CD4-positive, alpha-beta T cell (primary cell): ENCODE data around the gene MMD2. TPM values are rescaled to one million over a fixed set of nuclear protein-coding genes. Genes with fewer than 3 reads are reported as not detected.
A peak's percentile ranks its signal among the peaks of the same experiment; 100 is the strongest.

Experiments used
- ATAC-seq: fragments of 200-7000 bp; cut with Tn5 transposase; one replicate; pipeline ENCODE4 v1.10.0; 2022; ENCODE audit warnings: mild to moderate bottlenecking; ENCODE audit not compliant: poor library complexity
- CTCF ChIA-PET: fragments of 350-600 bp; sonication (Branson Sonifier 250); formaldehyde crosslinking; loops from one replicate; lab custom pipeline; 2021; ENCODE audit warnings: antibody characterized with exemption, inconsistent platforms; lab: Charles Lee
- POLR2A ChIA-PET: fragments of 350-600 bp; sonication (Branson Sonifier 250); formaldehyde crosslinking; loops from one replicate; lab custom pipeline; 2021; ENCODE audit warnings: antibody characterized with exemption, inconsistent platforms; lab: Charles Lee
- DNase-seq, 14 experiments: peaks; one replicate each; pipeline ENCODE4 v3.0.0-alpha.2; 2013 to 2020; ENCODE audit warnings: mixed read lengths in 2 of 14
- H3K27ac ChIP-seq, 2 donors: one replicate each; pipeline versions ENCODE4 v1.5.1 to v1.7.0; 2013; ENCODE audit warnings: low read length in 2 of 2, low read depth in 1 of 2, mild to moderate bottlenecking in 1 of 2
- H3K27me3 ChIP-seq, 2 experiments: 1 replicate in 1 of 2; 2 replicates in 1 of 2; pipeline versions ENCODE4 v1.6.1 to v1.7.0; 2013; ENCODE audit warnings: low read length in 2 of 2, control low read depth in 1 of 2, mild to moderate bottlenecking in 1 of 2, moderate library complexity in 1 of 2; ENCODE audit not compliant: insufficient read depth in 2 of 2, control insufficient read depth in 1 of 2
- H3K36me3 ChIP-seq: one replicate; pipeline ENCODE4 v1.6.1; 2013; ENCODE audit warnings: low read length, control low read depth; ENCODE audit not compliant: insufficient read depth
- H3K4me1 ChIP-seq: one replicate; pipeline ENCODE4 v1.6.1; 2013; ENCODE audit warnings: low read length, control low read depth; ENCODE audit not compliant: insufficient read depth
- H3K4me3 ChIP-seq: one replicate; pipeline ENCODE4 v1.5.1; 2013; ENCODE audit warnings: mild to moderate bottlenecking, low read length, moderate library complexity
- H3K9me3 ChIP-seq, 2 experiments: 1 replicate in 1 of 2; 2 replicates in 1 of 2; pipeline versions ENCODE4 v1.6.1 to v1.7.0; 2013; ENCODE audit warnings: low read length in 2 of 2, mild to moderate bottlenecking in 2 of 2, control low read depth in 1 of 2, moderate library complexity in 1 of 2; ENCODE audit not compliant: control insufficient read depth in 1 of 2, insufficient read depth in 1 of 2
- H3K27ac Mint-ChIP-seq: one replicate; pipeline ENCODE4 v1.8.0; 2020; ENCODE audit warnings: mixed read lengths
- H3K27me3 Mint-ChIP-seq: one replicate; pipeline ENCODE4 v1.8.0; 2021; ENCODE audit warnings: mixed read lengths
- H3K36me3 Mint-ChIP-seq: one replicate; pipeline ENCODE4 v1.8.0; 2021; ENCODE audit warnings: low read depth, mixed read lengths
- H3K4me1 Mint-ChIP-seq: one replicate; pipeline ENCODE4 v1.8.0; 2021; ENCODE audit warnings: low read depth, mixed read lengths
- H3K4me3 Mint-ChIP-seq: one replicate; pipeline ENCODE4 v1.8.0; 2020; ENCODE audit warnings: mild to moderate bottlenecking, mixed read lengths
- H3K9me3 Mint-ChIP-seq: one replicate; pipeline ENCODE4 v1.8.0; 2020; ENCODE audit warnings: mixed read lengths
- intact Hi-C, 2 experiments: fragments of 100-400 bp; cut with DNase I in 1 of 2; cut with micrococcal nuclease in 1 of 2; formaldehyde crosslinking; loops; one replicate each; pipeline versions ENCODE4 v1.15.1 to v1.9.0; 2023 to 2025; cut with DNase I, micrococcal nuclease
- total RNA-seq, 174 experiments: library from RNA in 2 of 174; stranded (reverse) in 2 of 174; gene quantifications; one replicate each; pipeline ENCODE4 v1.2.3 and lab custom pipeline; 2021 to 2026
- TF ChIP-seq, protein P1 (sequence below): fragments of 200-600 bp; IDR thresholded peaks from one replicate; pipeline ENCODE4 v1.8.0; 2022; ENCODE audit warnings: antibody characterized with exemption, mild to moderate bottlenecking

The MMD2 gene
- total RNA-seq, 2 experiments from 2014 or later = not detected

DNA sequence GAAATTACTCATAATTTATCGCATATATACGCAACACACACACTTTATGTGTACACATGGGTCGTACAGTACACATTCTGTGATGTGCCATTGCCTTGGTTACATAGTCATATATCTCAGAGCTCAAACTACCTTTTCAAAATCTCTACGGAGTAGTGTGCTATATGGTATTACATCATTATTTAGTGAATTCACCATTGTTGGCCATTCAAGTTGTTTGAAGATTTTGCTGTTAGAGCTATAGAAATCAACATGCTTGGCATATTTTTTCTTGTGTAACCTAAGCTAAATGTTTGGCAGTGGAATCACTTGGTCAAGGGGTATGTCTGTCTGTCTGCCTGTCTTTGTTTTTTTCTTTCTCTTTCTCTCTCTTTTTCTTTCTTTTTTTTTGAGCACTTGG is 42.0 kb upstream of the MMD2 start:
- Mint-ChIP-seq H3K4me1 (no peaks in the 10 kb centered on the region), H3K36me3 (peaks cover 84% of the 10 kb centered on the region), H3K27me3 (no peaks in the 10 kb centered on the region), H3K9me3 (no peaks in the 10 kb centered on the region), H3K4me3 (no peak overlapping the region), H3K27ac (no peak overlapping the region)
- ChIA-PET CTCF (no interaction called here), POLR2A (interaction anchor here (0.5 kb wide), 1 partner anchor 48 kb away, joined by 3 read pairs; no protein-coding TSS in a partner anchor)
- H3K9me3 ChIP-seq = no peaks in the 10 kb centered on the region
- H3K4me3 ChIP-seq = no peak overlapping the region
- TF ChIP-seq, protein P1, sequence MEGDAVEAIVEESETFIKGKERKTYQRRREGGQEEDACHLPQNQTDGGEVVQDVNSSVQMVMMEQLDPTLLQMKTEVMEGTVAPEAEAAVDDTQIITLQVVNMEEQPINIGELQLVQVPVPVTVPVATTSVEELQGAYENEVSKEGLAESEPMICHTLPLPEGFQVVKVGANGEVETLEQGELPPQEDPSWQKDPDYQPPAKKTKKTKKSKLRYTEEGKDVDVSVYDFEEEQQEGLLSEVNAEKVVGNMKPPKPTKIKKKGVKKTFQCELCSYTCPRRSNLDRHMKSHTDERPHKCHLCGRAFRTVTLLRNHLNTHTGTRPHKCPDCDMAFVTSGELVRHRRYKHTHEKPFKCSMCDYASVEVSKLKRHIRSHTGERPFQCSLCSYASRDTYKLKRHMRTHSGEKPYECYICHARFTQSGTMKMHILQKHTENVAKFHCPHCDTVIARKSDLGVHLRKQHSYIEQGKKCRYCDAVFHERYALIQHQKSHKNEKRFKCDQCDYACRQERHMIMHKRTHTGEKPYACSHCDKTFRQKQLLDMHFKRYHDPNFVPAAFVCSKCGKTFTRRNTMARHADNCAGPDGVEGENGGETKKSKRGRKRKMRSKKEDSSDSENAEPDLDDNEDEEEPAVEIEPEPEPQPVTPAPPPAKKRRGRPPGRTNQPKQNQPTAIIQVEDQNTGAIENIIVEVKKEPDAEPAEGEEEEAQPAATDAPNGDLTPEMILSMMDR = no peak
- DNase-seq (no peak), ATAC-seq (no peak)
- intact Hi-C loops = no loop called here
- no peak overlapping the region for H3K27ac ChIP-seq
- H3K36me3 ChIP-seq = peaks cover 24% of the 10 kb centered on the region
- H3K27me3 ChIP-seq = no peaks in the 10 kb centered on the region
- H3K4me1 ChIP-seq = no peaks in the 10 kb centered on the region

DNA sequence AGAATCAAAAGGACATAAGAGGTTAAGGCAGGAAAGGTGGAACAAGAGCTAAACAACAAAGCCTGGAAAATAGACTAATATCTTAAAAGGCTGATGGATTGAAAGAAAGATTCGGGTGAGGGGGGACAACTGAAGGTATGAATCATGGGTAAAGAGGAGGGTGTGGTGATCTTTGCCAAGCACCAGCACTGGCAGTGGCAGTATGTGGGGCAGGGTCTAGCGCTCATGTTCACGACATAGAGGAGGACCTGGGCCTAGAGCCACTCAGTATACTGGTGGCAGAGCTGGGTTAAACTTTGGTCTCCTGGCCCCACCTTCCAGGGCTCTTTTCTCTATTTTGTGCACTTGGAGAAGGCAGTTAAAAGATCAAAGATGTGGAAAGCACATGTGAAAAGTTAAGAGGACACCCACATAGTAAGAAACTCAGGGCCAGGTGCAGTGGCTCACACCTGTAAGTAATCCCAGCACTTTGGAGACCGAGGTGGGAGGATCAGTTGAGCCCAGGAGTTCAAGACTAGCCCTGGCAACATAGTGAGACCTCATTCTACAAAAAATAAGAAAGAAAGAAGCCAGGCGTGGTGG is 40.5 kb upstream of the MMD2 start:
- intact Hi-C loops = no loop called here
- H3K27ac Mint-ChIP-seq = peak overlapping the region; percentile 28
- no peaks in the 10 kb centered on the region for H3K27me3 Mint-ChIP-seq
- DNase-seq (no peak), ATAC-seq (no peak)
- peaks cover 85% of the 10 kb centered on the region for H3K36me3 Mint-ChIP-seq
- no peaks in the 10 kb centered on the region for H3K9me3 ChIP-seq
- no peaks in the 10 kb centered on the region for H3K27me3 ChIP-seq
- CTCF ChIA-PET = interaction anchor here (1.2 kb wide), 1 partner anchor 26 kb away, joined by 6 read pairs; no protein-coding TSS in a partner anchor
- POLR2A ChIA-PET = interaction anchor here (1.0 kb wide), 1 partner anchor 46 kb away, joined by 3 read pairs; the partner anchor contains the start of gene RBAK
- peaks cover 33% of the 10 kb centered on the region for H3K36me3 ChIP-seq
- no peaks in the 10 kb centered on the region for H3K9me3 Mint-ChIP-seq
- no peaks in the 10 kb centered on the region for H3K4me1 ChIP-seq
- TF ChIP-seq, protein P1 = no peak
- H3K4me3 Mint-ChIP-seq = no peak overlapping the region
- H3K4me3 ChIP-seq = no peak overlapping the region
- H3K4me1 Mint-ChIP-seq = no peaks in the 10 kb centered on the region
- H3K27ac ChIP-seq = no peak overlapping the region

DNA sequence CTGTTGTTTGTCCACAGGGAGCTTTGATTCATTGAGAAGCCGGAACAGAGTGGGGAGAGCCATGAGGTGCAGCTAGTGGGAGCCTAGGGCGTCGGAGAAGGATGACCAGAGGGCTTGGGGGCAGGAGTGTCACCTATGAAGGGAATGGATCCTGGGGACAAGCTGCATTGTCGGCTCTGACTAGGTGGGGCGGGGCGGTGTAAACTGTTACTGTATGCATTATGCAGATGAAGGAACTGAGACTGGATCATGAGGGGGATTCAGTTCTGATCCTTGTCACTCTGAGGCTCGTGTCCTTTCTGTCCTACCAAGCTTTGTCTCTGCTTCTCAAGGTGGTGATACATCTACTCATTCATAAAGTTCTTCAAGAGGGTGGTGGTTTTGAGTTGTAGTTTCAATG is 39.9 kb upstream of the MMD2 start:
- intact Hi-C loops = no loop called here
- no peaks in the 10 kb centered on the region for H3K9me3 Mint-ChIP-seq
- Histone ChIP-seq H3K4me1 (no peaks in the 10 kb centered on the region), H3K27me3 (no peaks in the 10 kb centered on the region), H3K27ac (no peak overlapping the region), H3K9me3 (no peaks in the 10 kb centered on the region), H3K36me3 (peaks cover 35% of the 10 kb centered on the region), H3K4me3 (no peak overlapping the region)
- no peak for DNase-seq
- H3K36me3 Mint-ChIP-seq = peaks cover 85% of the 10 kb centered on the region
- peak overlapping the region; percentile 28 for H3K27ac Mint-ChIP-seq
- POLR2A ChIA-PET = interaction anchor here (1.0 kb wide), 1 partner anchor 47 kb away, joined by 3 read pairs; the partner anchor contains the start of gene RBAK
- no peaks in the 10 kb centered on the region for H3K27me3 Mint-ChIP-seq
- H3K4me3 Mint-ChIP-seq = no peak overlapping the region
- TF ChIP-seq, protein P1 = no peak
- no peak for ATAC-seq
- CTCF ChIA-PET = interaction anchor here (1.2 kb wide), 1 partner anchor 25 kb away, joined by 6 read pairs; no protein-coding TSS in a partner anchor
- no peaks in the 10 kb centered on the region for H3K4me1 Mint-ChIP-seq
